H1 (cell line): ENCODE data around the gene BNIP1. TPM values are rescaled to one million over a fixed set of nuclear protein-coding genes. Genes with fewer than 3 reads are reported as not detected.

Source experiments
- CTCF ChIA-PET: fragments of 300-600 bp; sonication (Branson Sonifier 250); formaldehyde crosslinking; loops from one replicate; lab custom pipeline; 2021; ENCODE audit not compliant: partially characterized antibody; lab: Charles Lee
- POLR2A ChIA-PET: fragments of 300-600 bp; sonication (Branson Sonifier 250); formaldehyde crosslinking; loops from one replicate; lab custom pipeline; 2021; ENCODE audit warnings: inconsistent platforms; ENCODE audit not compliant: partially characterized antibody; lab: Charles Lee
- DNase-seq, 2 experiments: peaks; one replicate each; pipeline versions ENCODE4 v3.0.0 to v3.0.0-alpha.2; 2010 to 2022; ENCODE audit warnings: low spot score in 2 of 2, low read depth in 1 of 2, mixed read lengths in 1 of 2
- FAIRE-seq: peaks from 2 replicates; lab custom pipeline; 2011; peaks lifted over from hg19 to GRCh38; lab: Jason Lieb, UNC
- H2AFZ ChIP-seq: 2 replicates; pipeline ENCODE4 v1.8.1; 2012; ENCODE audit warnings: low read length, inconsistent platforms
- H2AK5ac ChIP-seq: 2 replicates; pipeline ENCODE4 v1.6.1; 2013; ENCODE audit warnings: low read depth, low read length
- H2BK120ac ChIP-seq: replicated peaks from 2 replicates; pipeline ENCODE3; 2013; ENCODE audit warnings: low read depth, low read length, inconsistent platforms
- H2BK12ac ChIP-seq: 2 replicates; pipeline ENCODE4 v1.6.1; 2013; ENCODE audit warnings: low read depth, low read length
- H2BK15ac ChIP-seq: 2 replicates; pipeline ENCODE4 v1.6.1; 2013; ENCODE audit warnings: low read length
- H2BK20ac ChIP-seq: 2 replicates; pipeline ENCODE4 v1.6.1; 2013; ENCODE audit warnings: low read length
- H2BK5ac ChIP-seq: 2 replicates; pipeline ENCODE4 v1.6.1; 2013; ENCODE audit warnings: low read depth, low read length
- H3K14ac ChIP-seq: 2 replicates; pipeline ENCODE4 v1.6.1; 2013; ENCODE audit warnings: inconsistent platforms; ENCODE audit not compliant: insufficient read length
- H3K18ac ChIP-seq: 2 replicates; pipeline ENCODE4 v1.6.1; 2013; ENCODE audit warnings: low read length; ENCODE audit errors: extremely low read depth
- H3K23ac ChIP-seq: 2 replicates; pipeline ENCODE4 v1.6.1; 2013; ENCODE audit warnings: inconsistent platforms; ENCODE audit not compliant: insufficient read length
- H3K23me2 ChIP-seq: 2 replicates; pipeline ENCODE4 v1.6.1; 2013; ENCODE audit warnings: low read depth, low read length
- H3K27ac ChIP-seq: 2 replicates; pipeline ENCODE4 v1.6.1; 2011; ENCODE audit warnings: low read depth, low read length, inconsistent platforms
- H3K27me3 ChIP-seq, 4 experiments: replicated peaks in 1 of 4; 1 replicate in 1 of 4; 2 replicates in 3 of 4; pipeline versions ENCODE4 v1.6.1 to v1.8.1; 2011 to 2013; ENCODE audit warnings: low read length in 3 of 4, mild to moderate bottlenecking in 3 of 4, inconsistent platforms in 2 of 4, mixed read lengths in 2 of 4, moderate library complexity in 1 of 4; ENCODE audit not compliant: control insufficient read depth in 3 of 4, insufficient read depth in 3 of 4; ENCODE audit errors: extremely low read depth in 1 of 4
- H3K36me3 ChIP-seq, 4 experiments: 2 replicates each; pipeline versions ENCODE4 v1.6.1 to v1.8.1; 2011 to 2013; ENCODE audit warnings: mild to moderate bottlenecking in 4 of 4, low read length in 3 of 4, moderate library complexity in 2 of 4, control low read depth in 1 of 4, inconsistent platforms in 1 of 4; ENCODE audit not compliant: insufficient read depth in 4 of 4, control insufficient read depth in 2 of 4
- H3K4ac ChIP-seq: replicated peaks from 2 replicates; pipeline ENCODE3; 2013; ENCODE audit warnings: low read length, low read depth, mixed read lengths, inconsistent platforms; ENCODE audit not compliant: insufficient read length
- H3K4me1 ChIP-seq, 4 experiments: replicated peaks in 1 of 4; 1 replicate in 1 of 4; 2 replicates in 3 of 4; pipeline versions ENCODE4 v1.6.1 to v1.8.1; 2011 to 2013; ENCODE audit warnings: low read length in 3 of 4, inconsistent platforms in 2 of 4, mixed read lengths in 1 of 4; ENCODE audit not compliant: insufficient read depth in 4 of 4, control insufficient read depth in 3 of 4
- H3K4me2 ChIP-seq, 2 experiments: 2 replicates each; pipeline versions ENCODE4 v1.6.1 to v1.8.1; 2011 to 2013; ENCODE audit warnings: low read depth in 2 of 2, low read length in 2 of 2, control low read depth in 1 of 2, inconsistent platforms in 1 of 2, mild to moderate bottlenecking in 1 of 2; ENCODE audit not compliant: insufficient read depth in 1 of 2
- H3K4me3 ChIP-seq, 4 experiments: fragments of 200-600, 300-600 bp in 1 of 4; sonication (generic), shearing (Covaris generic), sonication (Bioruptor Twin) in 1 of 4; 2 replicates each; pipeline versions ENCODE4 v1.5.1 to v1.8.1; 2011 to 2016; ENCODE audit warnings: low read length in 4 of 4, low read depth in 3 of 4, control low read depth in 2 of 4, inconsistent platforms in 2 of 4, mild to moderate bottlenecking in 2 of 4, mixed read lengths in 1 of 4, moderate library complexity in 1 of 4; ENCODE audit not compliant: insufficient read depth in 2 of 4; ENCODE audit errors: extremely low read depth in 1 of 4
- H3K56ac ChIP-seq: replicated peaks from 2 replicates; pipeline ENCODE3; 2013; ENCODE audit warnings: low read depth, mild to moderate bottlenecking, mixed read lengths, low read length, inconsistent platforms; ENCODE audit not compliant: insufficient read length
- H3K79me1 ChIP-seq: 2 replicates; pipeline ENCODE4 v1.6.1; 2013; ENCODE audit warnings: low read depth, low read length, control low read depth
- H3K79me2 ChIP-seq, 2 experiments: 2 replicates each; pipeline versions ENCODE4 v1.6.1 to v1.8.1; 2012 to 2013; ENCODE audit warnings: low read length in 2 of 2, mild to moderate bottlenecking in 2 of 2, inconsistent platforms in 1 of 2; ENCODE audit not compliant: insufficient read depth in 2 of 2, control insufficient read depth in 1 of 2
- H3K9ac ChIP-seq, 4 experiments: replicated peaks in 1 of 4; 1 replicate in 1 of 4; 2 replicates in 3 of 4; pipeline versions ENCODE4 v1.6.1 to v1.8.1; 2011 to 2013; ENCODE audit warnings: low read depth in 3 of 4, low read length in 3 of 4, control low read depth in 2 of 4, mild to moderate bottlenecking in 2 of 4, moderate library complexity in 2 of 4, inconsistent platforms in 1 of 4; ENCODE audit errors: extremely low read depth in 1 of 4
- H3K9me3 ChIP-seq, 2 experiments: 2 replicates each; pipeline versions ENCODE4 v1.6.1 to v1.8.1; 2012 to 2013; ENCODE audit warnings: mild to moderate bottlenecking in 2 of 2, moderate library complexity in 2 of 2, control low read depth in 1 of 2, inconsistent platforms in 1 of 2, low read depth in 1 of 2, low read length in 1 of 2, mixed read lengths in 1 of 2; ENCODE audit not compliant: insufficient read depth in 2 of 2
- H4K20me1 ChIP-seq, 2 experiments: replicated peaks in 1 of 2; 2 replicates each; pipeline versions ENCODE3 to v1.8.1; 2011 to 2013; ENCODE audit warnings: inconsistent platforms in 2 of 2, low read length in 2 of 2, mild to moderate bottlenecking in 1 of 2; ENCODE audit not compliant: insufficient read depth in 2 of 2, control insufficient read depth in 1 of 2
- H4K5ac ChIP-seq: 2 replicates; pipeline ENCODE4 v1.6.1; 2013; ENCODE audit warnings: low read length, low read depth, mixed read lengths, inconsistent platforms; ENCODE audit not compliant: insufficient read length
- H4K8ac ChIP-seq: 2 replicates; pipeline ENCODE4 v1.8.0; 2013; ENCODE audit warnings: mild to moderate bottlenecking, moderate library complexity, low read length, inconsistent platforms; ENCODE audit not compliant: insufficient read depth; ENCODE audit errors: extremely low read depth
- H4K91ac ChIP-seq: replicated peaks from 2 replicates; pipeline ENCODE3; 2013; ENCODE audit warnings: low read length, mixed read lengths, inconsistent platforms; ENCODE audit not compliant: insufficient read length
- CBX8 ChIP-seq: fragments of 300-800, 300-1000 bp; sonication (generic); IDR thresholded peaks from 2 replicates; pipeline ENCODE4 v1.7.1; 2016; ENCODE audit warnings: low read depth, low read length, borderline replicate concordance
- CHD1 ChIP-seq: IDR thresholded peaks from 2 replicates; pipeline ENCODE4 v1.6.1; 2012; ENCODE audit warnings: low read depth, low read length, improper control_type of control experiment
- CTBP2 ChIP-seq: IDR thresholded peaks from 2 replicates; pipeline ENCODE4 v1.7.0; 2011; ENCODE audit warnings: borderline replicate concordance, mild to moderate bottlenecking, moderate library complexity, mixed read lengths, low read length; ENCODE audit not compliant: insufficient read depth, insufficient read length
- WGBS, 2 experiments: shearing (Covaris generic) in 1 of 2; methylation state at CpG; one replicate each; pipeline versions ENCODE4 v1.1.6 to v1.1.7; 2013 to 2015; ENCODE audit warnings: low lambda C conversion rate in 2 of 2, mixed read lengths in 2 of 2, inconsistent platforms in 1 of 2, low coverage in 1 of 2, missing lambda C conversion rate in 1 of 2; ENCODE audit not compliant: insufficient replicate concordance in 2 of 2, insufficient coverage in 1 of 2, insufficient read length in 1 of 2; ENCODE audit errors: extremely low coverage in 1 of 2, missing lambda C conversion rate in 1 of 2; 5-methylcytosine and 5-hydroxymethylcytosine counted together
- polyA plus RNA-seq, 7 experiments: library from polyadenylated mRNA; depleted of rRNA in 3 of 7; stranded (reverse) in 5 of 7; unstranded in 2 of 7; fragments of >200 nt in 5 of 7; fragments of 200-250 nt in 2 of 7; gene quantifications; 1 replicate in 5 of 7; 2 replicates in 1 of 7; 4 replicates in 1 of 7; pipeline versions ENCODE4 v1.2.1 to v1.2.3, GENCODE V29; 2011 to 2013; ENCODE audit warnings: missing spikeins in 2 of 7, mixed read lengths in 2 of 7
- total RNA-seq: library from RNA; stranded (reverse); fragmentation: NEBNext Ultra II Directional; extraction: Animal tissue kit (Norgen Biotek cat#: 25700); gene quantifications from 2 replicates; pipeline ENCODE4 v1.2.1, GENCODE V29; 2021

The BNIP1 gene
- total and polyA plus RNA-seq, 2 of the 8 experiments (the other 6 are each of a cell fraction or from before 2014, with no cell fraction given) = 13.5 to 14.7 TPM

GRCh38 chr5:173152547-173152946 is 8.2 kb downstream of the BNIP1 start:
- WGBS, 2 experiments = 90% methylated on average over 5 of the region's 5 CpGs; no CpG with 5 or more reads in 1 of the 2 experiments
- no peak overlapping the region for H3K4ac ChIP-seq
- H4K91ac ChIP-seq = no peak overlapping the region
- CTCF ChIA-PET = interaction anchor here (1.2 to 2.0 kb wide), 4 partner anchors 8 to 15 kb away, joined by 5 to 6 read pairs (median 6); partner anchors contain the start of gene BNIP1
- no peak overlapping the region for H3K23ac ChIP-seq
- H2BK20ac ChIP-seq = no peak overlapping the region
- H2BK120ac ChIP-seq = no peak overlapping the region
- no peaks in the 10 kb centered on the region for H3K27me3 ChIP-seq
- H3K4me2 ChIP-seq = no peak overlapping the region
- no peak for FAIRE-seq
- no peaks in the 10 kb centered on the region for H3K9me3 ChIP-seq
- H4K8ac ChIP-seq = no peak overlapping the region
- no peak overlapping the region for H3K27ac ChIP-seq
- H2BK12ac ChIP-seq = no peak overlapping the region
- no peaks in the 10 kb centered on the region for H3K23me2 ChIP-seq
- no peak overlapping the region for H2AFZ ChIP-seq
- no peak overlapping the region for H4K5ac ChIP-seq
- POLR2A ChIA-PET = no interaction called here
- H3K18ac ChIP-seq = no peak overlapping the region
- no peak overlapping the region for H3K56ac ChIP-seq
- peaks cover 0 to 4% of the 10 kb centered on the region in 2 experiments for H4K20me1 ChIP-seq
- H3K79me1 ChIP-seq = no peaks in the 10 kb centered on the region
- H3K4me1 ChIP-seq = no peaks in the 10 kb centered on the region
- peaks cover 0 to 8% (median 0%) of the 10 kb centered on the region in 4 experiments; a peak in 4 of 8 replicates for H3K36me3 ChIP-seq
- no peaks in the 10 kb centered on the region for H3K79me2 ChIP-seq
- H3K4me3 ChIP-seq = no peak overlapping the region
- H3K9ac ChIP-seq = no peak overlapping the region
- no peak overlapping the region for H2BK15ac ChIP-seq
- no peak for DNase-seq
- H2AK5ac ChIP-seq = no peak overlapping the region
- H2BK5ac ChIP-seq = no peak overlapping the region
- H3K14ac ChIP-seq = no peak overlapping the region
- TF ChIP-seq CHD1 (no peak), CBX8 (no peak), CTBP2 (no peak)
